Kidney glomerular epithelial cell (primary cell): ENCODE results near the gene MOGAT2.
A peak's percentile ranks its signal among the peaks of the same experiment; 100 is the strongest.
"Not testable (repeated sequence)": the region's sequence is repeated elsewhere in the genome, so short reads cannot be mapped to it uniquely, and the experiment has no call there.

Source experiments
- DNase-seq: peaks from one replicate; lab custom pipeline; 2025; lab: John Stamatoyannopoulos, UW

The MOGAT2 gene

DNA sequence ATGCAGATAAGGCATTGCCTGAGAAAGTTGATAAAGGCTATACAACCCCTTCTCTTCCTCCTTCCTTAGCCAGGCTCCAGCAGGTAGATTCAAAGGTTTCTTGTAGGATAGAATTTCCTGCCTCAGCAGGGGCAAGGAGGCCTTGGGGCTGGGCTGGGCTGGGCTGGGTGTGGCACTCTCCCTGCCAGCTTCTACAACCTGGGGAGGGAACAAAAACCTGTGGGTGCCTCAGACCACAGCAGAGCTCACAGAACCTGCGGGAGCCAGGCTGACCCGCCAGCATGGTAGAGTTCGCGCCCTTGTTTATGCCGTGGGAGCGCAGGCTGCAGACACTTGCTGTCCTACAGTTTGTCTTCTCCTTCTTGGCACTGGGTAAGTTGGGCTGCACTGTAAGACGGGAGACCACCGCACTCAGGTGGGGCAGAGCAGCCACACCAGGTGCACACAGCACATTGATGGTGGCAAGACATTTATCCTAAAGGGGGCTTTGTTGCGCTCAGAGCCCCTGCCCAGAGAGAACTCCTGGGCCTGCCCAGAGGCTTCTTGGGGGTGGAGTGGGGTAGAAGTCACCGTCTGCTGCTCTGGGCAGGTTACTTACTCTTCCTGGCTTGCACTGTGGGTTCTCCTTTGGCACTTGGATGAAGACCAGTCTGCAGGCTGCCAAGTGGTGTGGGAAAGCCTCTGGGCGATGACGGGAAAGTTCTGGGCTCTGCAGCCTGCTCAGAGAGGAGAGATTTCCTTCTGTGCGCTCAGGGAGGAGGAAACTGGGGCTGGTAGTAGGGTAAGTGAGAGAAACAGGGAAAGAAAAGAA is at the start of gene MOGAT2:
Gene MOGAT2, plus strand, starts transcription at position 231 of the 811 bp plus-strand sequence. Its CDS starts 51 bp downstream, at position 282.
- no peak for DNase-seq

- no peak for DNase-seq
Observed at GRCh38 chr11:75668451-75669297, 49.0 kb upstream of the MOGAT2 start, which contains the start of gene MAP6. TSS of gene MAP6 (minus strand) at chr11:75669038. CDS start at chr11:75668369, 669 bp downstream.

DNA sequence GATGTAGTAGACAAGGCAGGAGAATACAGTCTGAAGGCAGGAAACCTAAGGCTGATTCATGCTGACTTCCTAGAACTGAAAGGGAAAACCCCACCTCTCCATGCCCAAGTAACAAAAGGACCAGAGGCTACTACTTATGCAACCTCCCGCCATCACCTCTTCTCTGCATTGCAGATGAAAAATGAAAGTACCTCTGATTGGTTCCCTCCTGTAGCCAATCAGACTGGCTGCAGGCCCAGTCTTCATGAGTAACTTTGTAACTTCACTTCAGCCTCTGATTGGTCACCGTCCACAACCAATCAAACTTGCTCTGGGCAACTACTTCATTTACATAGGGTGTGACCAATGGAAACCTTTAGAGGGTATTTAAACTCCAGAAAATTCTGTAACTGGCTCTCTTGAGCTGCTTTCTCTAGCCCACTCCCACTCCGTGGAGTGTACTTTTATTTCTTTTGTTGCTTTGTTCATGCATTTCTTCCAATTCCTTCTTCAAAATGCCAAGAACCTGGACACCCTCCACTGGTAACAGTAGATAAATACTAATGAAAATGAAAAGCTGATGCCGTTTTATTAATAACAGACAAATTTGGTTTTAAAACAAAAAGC is 43.6 kb upstream of the MOGAT2 start:
- DNase-seq: no peak

- no peak for DNase-seq
Observed at GRCh38 chr11:75677275-75677674, 40.4 kb upstream of the MOGAT2 start.

GRCh38 chr11:75677909-75678308 is 39.7 kb upstream of the MOGAT2 start:
- DNase-seq: no peak

DNA sequence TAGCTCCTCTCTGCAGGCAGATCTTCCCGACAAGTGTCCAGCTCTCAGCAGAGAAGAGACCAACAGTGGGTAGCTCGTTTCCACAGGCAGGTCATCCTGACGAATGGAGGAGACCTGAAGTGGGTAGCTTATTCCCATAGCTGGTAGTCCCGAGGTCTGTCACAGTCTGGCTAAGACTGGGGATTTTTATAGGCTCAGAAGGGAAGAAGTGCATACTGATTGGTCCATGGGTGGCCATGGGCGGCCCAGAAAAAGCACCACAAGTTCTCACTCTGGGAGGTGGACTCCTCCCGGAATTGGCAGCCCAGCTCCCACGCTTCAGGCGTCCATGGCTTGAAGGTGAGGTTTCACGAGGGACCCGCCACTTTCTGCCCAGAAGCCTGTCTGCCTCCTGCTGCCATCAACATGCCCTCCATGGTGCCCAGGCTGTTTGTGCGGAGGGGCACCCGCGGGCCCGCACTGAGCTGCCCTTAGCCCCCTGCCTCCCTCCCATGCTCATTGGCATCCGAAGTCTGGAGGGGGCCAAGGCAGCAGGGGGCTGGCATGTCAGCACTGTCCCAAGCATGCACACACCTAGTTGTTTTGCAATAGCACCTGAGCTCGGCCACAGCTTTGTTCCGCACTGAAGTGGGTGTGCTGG is 38.9 kb upstream of the MOGAT2 start:
- DNase-seq: no peak

DNA sequence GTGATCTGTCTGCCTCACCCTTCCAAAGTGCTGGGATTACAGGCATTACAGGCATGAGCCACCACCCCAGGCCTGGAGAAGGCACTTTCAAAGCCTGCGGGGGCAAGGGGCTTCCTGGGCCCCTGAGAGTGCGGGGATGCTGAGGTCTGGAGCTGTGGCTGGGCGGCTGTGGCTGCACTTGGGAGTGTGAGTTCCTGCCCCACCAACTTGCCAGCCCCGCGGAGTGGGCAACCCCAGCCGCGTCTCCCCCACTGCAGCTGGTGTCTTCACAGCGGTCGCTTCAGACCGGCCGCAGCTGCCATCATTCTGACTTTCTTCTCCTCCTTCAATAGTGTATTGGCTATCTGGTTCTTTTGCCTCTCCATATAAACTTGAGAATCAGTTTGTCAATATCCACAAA is 38.1 kb upstream of the MOGAT2 start:
- no peak for DNase-seq

GRCh38 chr11:75683856-75684255 is 33.8 kb upstream of the MOGAT2 start:
- DNase-seq: not testable (repeated sequence)

DNA sequence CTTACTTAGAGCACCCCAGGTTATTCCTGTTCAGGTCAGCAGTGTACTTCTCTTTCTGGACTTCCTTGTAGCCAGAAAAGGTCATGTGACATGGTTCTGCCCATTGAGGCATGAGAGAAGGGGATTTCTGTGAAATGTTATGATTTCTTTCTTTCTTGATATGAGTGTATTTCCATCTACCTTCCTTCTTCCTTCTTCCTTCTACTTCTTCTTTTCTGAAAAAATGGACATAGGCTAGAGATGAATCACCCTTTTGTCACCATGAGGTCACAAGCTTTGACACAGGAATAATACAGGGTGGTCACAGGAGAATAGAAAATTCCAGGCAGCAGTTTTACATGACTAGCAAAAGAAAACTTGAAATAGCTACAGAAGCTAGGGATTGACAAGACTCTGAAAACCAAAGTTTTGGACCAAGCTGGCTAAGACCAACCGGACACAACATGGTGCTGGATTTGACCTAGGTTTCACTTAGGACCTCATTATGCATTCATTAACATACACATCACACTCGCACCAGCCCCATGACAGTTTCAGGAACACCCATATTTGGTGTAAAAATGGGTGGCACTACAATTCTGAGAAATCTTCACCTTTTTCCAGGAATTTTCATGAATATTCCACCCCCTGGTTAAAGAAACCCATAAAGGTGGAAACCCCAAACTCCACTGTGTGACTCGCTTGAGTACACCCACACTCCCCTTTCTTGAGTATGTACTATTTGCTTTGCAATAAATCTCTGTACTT is 27.6 kb upstream of the MOGAT2 start:
- no peak for DNase-seq

GRCh38 chr11:75691804-75692203 is 25.8 kb upstream of the MOGAT2 start:
- no peak for DNase-seq

- no peak for DNase-seq
Observed at GRCh38 chr11:75697906-75698581, 19.6 kb upstream of the MOGAT2 start.

DNA sequence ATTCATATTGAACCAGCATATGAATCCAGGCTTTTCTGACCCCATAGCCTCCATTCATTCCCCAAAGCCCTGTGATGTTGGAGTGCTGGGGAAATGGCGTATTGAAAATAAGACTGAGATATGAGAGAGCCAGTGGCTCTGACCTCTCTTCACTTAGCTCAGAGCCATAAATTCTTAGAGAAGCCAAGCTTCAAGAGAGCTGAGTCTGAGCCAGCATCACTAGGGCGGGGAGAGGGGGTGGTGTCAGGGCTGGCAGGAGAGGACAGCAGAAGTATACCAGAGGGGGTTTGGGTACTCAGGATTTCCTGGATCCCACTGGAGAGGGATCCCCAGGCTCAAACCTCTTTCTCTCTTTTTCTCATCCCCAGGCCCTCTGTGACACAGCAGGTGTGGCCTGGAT is 16.7 kb upstream of the MOGAT2 start:
- DNase-seq: no peak

DNA sequence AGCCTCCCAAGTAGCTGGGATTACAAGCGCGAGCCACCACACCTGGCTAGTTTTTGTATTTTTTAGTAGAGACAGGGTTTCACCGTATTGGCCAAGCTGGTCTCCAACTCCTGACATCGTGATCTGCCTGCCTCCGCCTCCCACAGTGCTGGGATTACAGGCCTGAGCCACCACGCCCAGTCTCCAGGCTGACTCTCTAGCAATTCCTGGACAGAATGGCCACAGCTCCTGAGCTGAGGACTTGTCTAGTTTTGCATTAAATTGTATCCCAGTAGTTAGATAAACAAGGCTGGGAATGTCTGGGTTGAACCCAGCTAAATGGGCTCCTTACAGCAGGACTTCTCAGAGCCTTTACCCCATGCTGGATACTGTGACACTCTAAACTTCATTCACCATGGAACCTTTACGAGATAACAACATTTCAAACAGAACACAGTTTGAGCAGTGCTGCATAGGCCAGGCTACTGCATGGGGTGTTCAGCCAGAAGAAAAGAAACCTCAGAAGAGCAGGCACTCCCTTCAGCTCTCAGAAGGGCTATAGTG is 13.9 kb upstream of the MOGAT2 start:
- DNase-seq: no peak

GRCh38 chr11:75705541-75705940 is 12.1 kb upstream of the MOGAT2 start:
- DNase-seq: no peak

GRCh38 chr11:75706260-75706729 is 11.3 kb upstream of the MOGAT2 start:
- peak; percentile 47 for DNase-seq

GRCh38 chr11:75714211-75714610 is 3.4 kb upstream of the MOGAT2 start:
- no peak for DNase-seq

- DNase-seq: no peak
Observed at GRCh38 chr11:75715688-75716087, 1.9 kb upstream of the MOGAT2 start.

DNA sequence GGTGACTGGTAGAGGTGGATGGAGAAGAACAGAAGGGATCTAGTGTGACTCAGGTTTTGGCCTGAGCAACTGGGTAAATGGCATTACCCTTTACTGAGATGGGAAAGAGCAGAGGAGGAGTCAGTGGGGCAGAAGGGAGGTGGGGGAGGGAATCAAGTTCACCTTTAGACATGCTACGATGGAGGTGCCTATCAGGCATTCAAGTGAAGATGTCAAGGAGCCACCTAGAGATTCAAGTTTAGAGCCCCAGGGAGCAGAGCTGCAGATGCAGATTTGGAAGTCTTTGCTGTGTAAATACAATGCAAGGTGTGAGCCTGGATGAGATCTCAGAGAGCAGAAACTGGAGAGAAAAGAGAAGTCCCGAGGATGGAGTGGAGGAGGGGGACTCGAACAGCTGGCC is 979 bp upstream of the MOGAT2 start:
- no peak for DNase-seq

DNA sequence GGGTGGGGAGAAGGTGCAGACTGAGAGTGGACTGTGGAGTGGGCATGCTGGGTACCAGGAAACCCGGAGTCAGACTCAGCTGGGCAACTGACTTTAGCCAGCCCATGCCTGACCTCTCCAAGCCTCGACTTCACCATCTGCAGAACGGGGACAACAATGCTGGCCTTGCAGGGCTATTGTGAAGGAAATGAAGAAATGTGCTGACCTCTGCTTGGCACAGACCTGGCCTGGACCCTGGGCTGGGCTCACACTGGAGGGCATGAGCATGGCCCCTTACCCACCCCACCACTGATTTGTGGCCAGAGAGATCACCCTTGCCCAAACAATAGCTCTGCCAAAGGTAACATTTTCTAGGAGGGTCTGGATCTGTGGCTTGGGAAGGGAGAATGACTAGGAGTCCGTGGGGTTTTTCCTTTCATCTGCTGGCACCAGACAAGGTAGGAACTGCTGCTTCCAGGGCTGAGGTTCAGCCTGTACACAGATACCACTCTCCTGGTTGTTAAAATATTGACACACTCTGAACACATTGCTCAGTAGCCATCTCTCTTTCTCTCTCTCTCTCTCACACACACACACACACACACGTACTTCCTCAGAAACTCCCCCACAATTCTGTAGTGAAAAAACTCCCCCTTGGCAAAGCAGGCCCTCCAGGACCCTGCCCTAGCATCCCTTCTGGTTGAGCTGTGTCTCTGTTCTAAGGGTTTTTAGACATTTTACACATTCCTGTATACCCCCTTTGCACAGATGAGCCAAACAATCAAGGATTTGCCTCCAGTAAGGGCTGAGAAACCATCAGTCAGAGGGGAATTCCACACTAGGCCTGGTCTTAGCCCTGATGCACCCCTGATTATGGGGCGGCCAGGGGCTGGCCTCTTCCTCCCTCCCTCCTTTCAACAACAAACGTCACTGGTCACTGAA is 1.0 kb downstream of the MOGAT2 start:
- peak; percentile 3 for DNase-seq
